ENCODE results near the gene RAC3.

RAC3 gene

DNA sequence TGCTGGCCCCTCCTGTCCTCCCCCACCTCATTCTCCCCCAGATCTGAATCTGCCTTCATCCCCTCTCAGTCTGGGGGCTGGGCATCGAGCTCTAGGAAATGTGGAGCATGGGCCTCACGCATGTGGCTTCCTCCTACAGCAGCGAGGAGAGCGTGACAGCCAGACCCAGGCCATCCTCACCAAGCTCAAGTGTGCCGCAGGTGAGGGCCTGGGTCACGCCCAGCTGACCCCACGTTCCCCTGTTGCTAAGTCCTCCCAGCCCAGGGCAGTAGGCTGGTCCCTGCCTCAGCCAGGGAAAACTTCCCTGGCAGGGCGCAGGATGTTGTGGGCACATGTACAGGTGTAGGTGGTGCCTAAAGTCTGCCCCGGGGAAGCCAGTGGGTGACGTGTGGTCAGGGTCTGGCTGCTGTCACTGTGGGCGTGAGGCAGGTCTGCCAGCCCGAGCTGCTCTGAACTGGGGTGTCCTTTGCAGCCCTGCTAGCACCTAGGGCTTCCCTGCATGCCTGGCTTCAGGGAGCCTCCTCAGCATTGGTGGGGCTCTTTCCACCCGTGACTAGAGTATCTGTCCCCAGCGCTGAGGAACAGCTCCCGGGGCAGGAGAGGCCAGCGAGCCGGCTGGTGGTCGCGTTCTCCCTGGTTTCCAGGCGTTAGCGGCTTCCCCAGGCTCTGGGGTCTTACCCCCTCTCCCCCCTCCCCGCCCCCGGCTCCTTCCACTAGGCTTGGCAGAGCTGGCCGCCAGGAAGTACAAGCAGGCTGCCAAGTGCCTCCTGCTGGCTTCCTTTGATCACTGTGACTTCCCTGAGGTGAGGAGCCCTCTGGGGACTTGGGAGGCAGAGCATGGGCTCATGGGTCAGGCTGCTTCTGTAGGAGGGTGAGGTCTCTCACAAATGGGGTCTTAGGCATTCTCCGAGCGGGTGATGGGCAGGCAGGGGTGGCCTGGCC lies 23.8 kb downstream of the RAC3 start:
- Histone ChIP-seq H4K20me1 (peaks cover 0 to 92% (median 82%) of the 10 kb centered on the region in 11 experiments; a peak in 20 of 22 replicates), H3K4me3 (no peak overlapping the region), H3K4me2 (0 out of 22 replicates have a peak overlapping the region, but pooled peaks of 1 of the 11 experiments have one; percentile 1), H3K36me3 (peaks cover 62 to 73% (median 72%) of the 10 kb centered on the region in 11 experiments), H3K27ac (no peak overlapping the region), H3K9me3 (replicated peaks in 1 of 11) (no peaks in the 10 kb centered on the region), H3K9ac (peak overlapping the region in 3 of 11 experiments; percentile 5 to 23 (median 14); a peak in 3 of 22 replicates), H3K4me1 (peaks cover 24 to 68% (median 50%) of the 10 kb centered on the region in 10 experiments), H3K27me3 (no peaks in the 10 kb centered on the region)
- no peak for TF ChIP-seq Cebpa-rat (IDR thresholded peaks at IDR 0.05)

- H3K9me3 ChIP-seq (replicated peaks in 1 of 11) = no peaks in the 10 kb centered on the region
- peaks cover 17 to 68% (median 47%) of the 10 kb centered on the region in 10 experiments for H3K4me1 ChIP-seq
- peaks cover 70 to 82% (median 80%) of the 10 kb centered on the region in 11 experiments for H3K36me3 ChIP-seq
- no peak overlapping the region for H3K4me2 ChIP-seq
- H3K27ac ChIP-seq = no peak overlapping the region
- no peak for TF ChIP-seq Cebpa-rat (IDR thresholded peaks at IDR 0.05)
- H3K9ac ChIP-seq = no peak overlapping the region
- peaks cover 0 to 93% (median 90%) of the 10 kb centered on the region in 11 experiments; a peak in 20 of 22 replicates for H4K20me1 ChIP-seq
- no peaks in the 10 kb centered on the region for H3K27me3 ChIP-seq
- no peak overlapping the region for H3K4me3 ChIP-seq
Observed at GRCh38 chr17:82055965-82056728, 24.7 kb downstream of the RAC3 start.

DNA sequence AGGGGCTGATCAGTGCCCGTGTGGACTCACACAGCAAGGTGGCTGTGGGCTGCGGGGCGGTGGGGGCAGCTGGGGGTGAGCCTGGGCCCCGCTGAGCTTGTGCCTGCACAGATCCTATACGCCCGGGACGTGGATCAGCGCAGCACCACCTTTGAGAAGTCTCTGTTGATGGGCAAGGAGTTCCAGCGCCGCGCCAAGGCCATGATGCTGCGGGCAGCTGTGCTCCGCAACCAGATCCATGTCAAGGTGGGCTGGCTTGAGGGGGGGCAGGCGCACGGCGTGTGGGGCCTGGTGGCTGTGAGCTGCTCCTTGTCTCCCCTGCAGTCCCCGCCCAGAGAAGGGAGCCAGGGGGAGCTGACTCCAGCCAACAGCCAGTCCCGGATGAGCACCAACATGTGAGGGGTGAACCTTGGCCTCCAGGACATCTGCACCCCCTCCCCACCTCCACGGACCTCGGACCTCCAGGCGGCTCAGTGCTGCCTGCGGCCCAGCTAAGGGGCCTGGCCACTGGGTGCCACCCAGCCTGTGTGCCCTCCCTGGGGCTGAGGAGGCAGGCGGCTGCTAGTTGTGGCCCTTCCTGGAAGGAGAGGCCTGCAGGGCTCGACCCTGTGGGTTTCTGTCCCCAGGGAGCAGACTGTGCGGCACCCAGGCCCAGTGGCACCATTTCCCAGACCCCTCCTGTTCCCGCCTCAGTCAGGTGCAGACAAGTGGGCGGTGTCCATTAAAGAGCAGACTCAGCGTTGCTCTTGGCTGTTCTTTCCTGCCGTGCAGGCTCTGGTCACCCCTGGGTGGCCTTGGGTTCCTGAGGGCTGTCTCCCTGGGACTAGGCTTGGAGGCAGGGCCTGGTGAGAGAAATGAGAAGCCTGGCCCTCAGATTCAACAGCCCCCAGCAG lies 25.5 kb downstream of the RAC3 start:
- peaks cover 0 to 98% (median 95%) of the 10 kb centered on the region in 11 experiments; a peak in 20 of 22 replicates for H4K20me1 ChIP-seq
- no peaks in the 10 kb centered on the region for H3K27me3 ChIP-seq
- peaks cover 76 to 88% (median 86%) of the 10 kb centered on the region in 11 experiments for H3K36me3 ChIP-seq
- TF ChIP-seq Cebpa-rat (IDR thresholded peaks at IDR 0.05) = no peak
- peak overlapping the region in 4 of 11 experiments; percentile 7 to 14 (median 9); a peak in 2 of 22 replicates for H3K4me2 ChIP-seq
- H3K4me1 ChIP-seq = peaks cover 17 to 68% (median 47%) of the 10 kb centered on the region in 10 experiments
- peak overlapping the region in 4 of 11 experiments; percentile 15 to 41 (median 28); a peak in 5 of 22 replicates for H3K9ac ChIP-seq
- H3K9me3 ChIP-seq (replicated peaks in 1 of 11) = no peaks in the 10 kb centered on the region
- H3K4me3 ChIP-seq = no peak overlapping the region
- no peak overlapping the region for H3K27ac ChIP-seq

DNA sequence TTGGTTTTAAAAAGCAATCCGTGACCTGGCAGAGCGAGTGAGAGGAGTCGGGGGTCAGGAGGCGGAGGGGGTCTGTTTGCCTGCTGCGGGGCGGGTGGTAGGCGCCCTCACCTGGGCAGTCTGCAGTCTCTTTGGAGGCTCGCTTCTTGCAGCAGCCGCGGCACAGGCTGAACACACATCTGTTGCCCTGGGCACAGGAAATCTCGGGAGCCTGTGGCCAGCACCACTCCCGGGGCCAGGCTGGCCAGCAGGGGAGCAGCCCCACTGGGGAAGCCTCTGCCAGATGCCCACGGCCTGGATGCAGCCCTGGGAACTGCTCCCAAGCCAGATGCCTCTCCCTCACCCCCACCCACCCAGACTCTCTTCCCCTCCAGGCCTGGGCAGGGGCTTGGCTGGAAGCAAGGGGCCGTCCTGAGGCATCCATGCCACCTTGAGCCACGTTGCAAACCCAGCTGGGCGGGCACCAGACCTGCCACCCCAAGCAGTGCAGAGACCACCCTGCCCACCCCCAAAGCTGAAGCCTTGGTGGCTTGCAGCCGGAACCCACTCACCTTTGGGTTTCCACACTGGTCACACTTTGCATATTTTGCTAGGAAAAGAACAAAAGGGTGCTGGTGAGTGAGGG lies 26.9 kb downstream of the RAC3 start:
- no peak for TF ChIP-seq Cebpa-rat (IDR thresholded peaks at IDR 0.05)
- peaks cover 0 to 98% (median 95%) of the 10 kb centered on the region in 11 experiments; a peak in 19 of 22 replicates for H4K20me1 ChIP-seq
- H3K4me1 ChIP-seq = peaks cover 9 to 58% (median 38%) of the 10 kb centered on the region in 10 experiments
- peaks cover 90 to 98% (median 97%) of the 10 kb centered on the region in 11 experiments for H3K36me3 ChIP-seq
- no peak overlapping the region for H3K4me3 ChIP-seq
- H3K9ac ChIP-seq = peak overlapping the region in 2 of 11 experiments; percentile 55 to 68; a peak in 4 of 22 replicates
- no peaks in the 10 kb centered on the region for H3K27me3 ChIP-seq
- H3K27ac ChIP-seq = no peak overlapping the region
- no peaks in the 10 kb centered on the region for H3K9me3 ChIP-seq (replicated peaks in 1 of 11)
- H3K4me2 ChIP-seq = peak overlapping the region in 5 of 11 experiments; percentile 54 to 84 (median 73); a peak in 6 of 22 replicates

- H3K4me1 ChIP-seq = peaks cover 9 to 55% (median 37%) of the 10 kb centered on the region in 10 experiments
- H3K9me3 ChIP-seq (replicated peaks in 1 of 11) = no peaks in the 10 kb centered on the region
- peak overlapping the region in 1 of 10 experiments; percentile 7; a peak in 1 of 20 replicates for H3K4me3 ChIP-seq
- H3K27me3 ChIP-seq = no peaks in the 10 kb centered on the region
- no peak for TF ChIP-seq Cebpa-rat (IDR thresholded peaks at IDR 0.05)
- 0 out of 22 replicates have a peak overlapping the region, but pooled peaks of 1 of the 11 experiments have one; percentile 8 for H3K27ac ChIP-seq
- H3K36me3 ChIP-seq = peaks cover 92 to 98% (median 97%) of the 10 kb centered on the region in 11 experiments
- H3K9ac ChIP-seq = peak overlapping the region in 7 of 11 experiments; percentile 16 to 68 (median 55); a peak in 11 of 22 replicates
- H3K4me2 ChIP-seq = peak overlapping the region in 8 of 11 experiments; percentile 27 to 84 (median 60); a peak in 14 of 22 replicates
- peaks cover 0 to 98% (median 95%) of the 10 kb centered on the region in 11 experiments; a peak in 19 of 22 replicates for H4K20me1 ChIP-seq
Observed at GRCh38 chr17:82058855-82059249, 27.4 kb downstream of the RAC3 start.

- TF ChIP-seq Cebpa-rat (IDR thresholded peaks at IDR 0.05) = no peak
- H3K27me3 ChIP-seq = no peaks in the 10 kb centered on the region
- peaks cover 0 to 98% (median 95%) of the 10 kb centered on the region in 11 experiments; a peak in 19 of 22 replicates for H4K20me1 ChIP-seq
- H3K27ac ChIP-seq = peak overlapping the region in 3 of 11 experiments; percentile 11 to 35 (median 29); a peak in 4 of 22 replicates
- peak overlapping the region in 10 of 11 experiments; percentile 5 to 84 (median 56); a peak in 17 of 22 replicates for H3K4me2 ChIP-seq
- H3K9me3 ChIP-seq (replicated peaks in 1 of 11) = no peaks in the 10 kb centered on the region
- H3K4me1 ChIP-seq = peaks cover 12 to 58% (median 42%) of the 10 kb centered on the region in 10 experiments
- H3K9ac ChIP-seq = peak overlapping the region in 10 of 11 experiments; percentile 14 to 68 (median 50); a peak in 16 of 22 replicates
- H3K4me3 ChIP-seq = peak overlapping the region in 1 of 10 experiments; percentile 7; a peak in 1 of 20 replicates
- peaks cover 90 to 98% (median 97%) of the 10 kb centered on the region in 11 experiments for H3K36me3 ChIP-seq
Observed at GRCh38 chr17:82059272-82060000, 28.0 kb downstream of the RAC3 start.

DNA sequence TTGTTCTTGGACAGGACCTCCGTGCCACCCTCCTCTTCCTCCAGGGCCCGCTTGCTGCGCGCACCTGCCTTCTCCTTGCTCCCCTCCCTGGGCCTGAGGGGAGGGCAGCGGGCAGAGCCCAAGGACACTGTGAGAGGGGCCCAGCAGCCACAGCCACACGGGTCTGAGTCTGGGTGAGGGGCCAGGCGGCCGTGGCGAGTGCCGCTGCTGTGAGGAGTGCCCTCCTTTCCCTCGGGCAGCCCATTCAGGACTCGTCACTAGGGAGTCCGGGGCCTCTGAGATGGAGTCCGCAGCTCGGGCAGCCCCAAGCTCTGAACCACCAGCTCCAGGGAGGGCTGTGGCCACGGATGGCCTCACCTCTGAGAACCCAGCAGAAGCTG lies 28.5 kb downstream of the RAC3 start:
- Histone ChIP-seq H3K27ac (peak overlapping the region in 3 of 11 experiments; percentile 11 to 35 (median 13); a peak in 3 of 22 replicates), H3K4me2 (peak overlapping the region in 10 of 11 experiments; percentile 5 to 84 (median 56); a peak in 16 of 22 replicates), H3K36me3 (peaks cover 85 to 96% (median 91%) of the 10 kb centered on the region in 11 experiments), H3K9me3 (replicated peaks in 1 of 11) (no peaks in the 10 kb centered on the region), H3K9ac (peak overlapping the region in 10 of 11 experiments; percentile 5 to 68 (median 50); a peak in 14 of 22 replicates), H4K20me1 (peaks cover 0 to 98% (median 95%) of the 10 kb centered on the region in 11 experiments; a peak in 19 of 22 replicates), H3K27me3 (no peaks in the 10 kb centered on the region), H3K4me3 (no peak overlapping the region), H3K4me1 (peaks cover 18 to 60% (median 47%) of the 10 kb centered on the region in 10 experiments)
- TF ChIP-seq Cebpa-rat (IDR thresholded peaks at IDR 0.05) = no peak
